K562 (cell line): ENCODE results near the gene ANKRD13D. TPM values are rescaled to one million over a fixed set of nuclear protein-coding genes. Genes with fewer than 3 reads are reported as not detected.

ENCODE experiments used
- CC2D1A ChIP-seq: fragments of 450-650 bp; IDR thresholded peaks from 2 replicates; pipeline ENCODE4 v1.6.1; 2017; ENCODE audit warnings: mild to moderate bottlenecking
- FOXK2 ChIP-seq, 2 experiments: fragments of 450-650 bp; IDR thresholded peaks in 1 of 2; conservative IDR thresholded peaks in 1 of 2; 2 replicates each; pipeline ENCODE4 v1.6.1; 2016; ENCODE audit warnings: low read depth in 2 of 2, mild to moderate bottlenecking in 1 of 2
- GATAD2B ChIP-seq: fragments of 450-650 bp; IDR thresholded peaks from 2 replicates; pipeline ENCODE4 v1.6.1; 2017; ENCODE audit warnings: mild to moderate bottlenecking, borderline replicate concordance
- NCOR1 ChIP-seq: fragments of 450-650 bp; IDR thresholded peaks from 2 replicates; pipeline ENCODE4 v1.6.1; 2016; ENCODE audit warnings: mild to moderate bottlenecking, moderate library complexity
- NR1H2 ChIP-seq: sonication (generic); formaldehyde crosslinking; IDR thresholded peaks from 2 replicates; pipeline ENCODE4 v1.4.0; 2020; ENCODE audit warnings: mild to moderate bottlenecking, missing genetic modification reagents
- PRMT5 ChIP-seq: sonication (generic); formaldehyde crosslinking; IDR thresholded peaks from 2 replicates; pipeline ENCODE4 v1.5.0; 2020; ENCODE audit warnings: missing genetic modification reagents
- RBFOX2 ChIP-seq: fragments of 200-400 bp; formaldehyde crosslinking; IDR thresholded peaks from 2 replicates; pipeline ENCODE4 v1.6.1; 2017; ENCODE audit warnings: low read depth, mild to moderate bottlenecking, low read length, moderate library complexity
- SP1 ChIP-seq: sonication (generic); formaldehyde crosslinking; IDR thresholded peaks from 2 replicates; pipeline ENCODE4 v1.8.1; 2022; ENCODE audit warnings: mild to moderate bottlenecking, missing genetic modification reagents
- STAT5A ChIP-seq: IDR thresholded peaks from 2 replicates; pipeline ENCODE4 v1.6.1; 2012; ENCODE audit warnings: low read length, inconsistent platforms, borderline replicate concordance
- STAT5B ChIP-seq: fragments of 250-450 bp; sonication (Bioruptor Pico); IDR thresholded peaks from 2 replicates; pipeline ENCODE4 v1.8.0; 2021; ENCODE audit warnings: mild to moderate bottlenecking, inconsistent platforms
- TAF1 ChIP-seq: IDR thresholded peaks from 2 replicates; pipeline ENCODE4 v1.6.1; 2011; ENCODE audit warnings: mild to moderate bottlenecking, low read length, moderate library complexity; ENCODE audit not compliant: insufficient read depth, control insufficient read depth, severe bottlenecking; ENCODE audit errors: extremely low read depth
- TFE3 ChIP-seq: fragments of 450-650 bp; formaldehyde crosslinking; IDR thresholded peaks from 2 replicates; pipeline ENCODE4 v1.4.0; 2020; ENCODE audit warnings: mild to moderate bottlenecking, mixed read lengths
- YY1 ChIP-seq, 3 experiments: IDR thresholded peaks; 2 replicates each; pipeline ENCODE4 v1.6.1; 2011; ENCODE audit warnings: low read length in 2 of 3, mild to moderate bottlenecking in 2 of 3, moderate library complexity in 2 of 3, borderline replicate concordance in 1 of 3, control low read depth in 1 of 3, low read depth in 1 of 3; ENCODE audit not compliant: insufficient read depth in 3 of 3, insufficient replicate concordance in 2 of 3, control insufficient read depth in 1 of 3, insufficient read length in 1 of 3; ENCODE audit errors: extremely low read depth in 1 of 3
- polyA plus RNA-seq, 8 experiments: library from polyadenylated mRNA; depleted of rRNA in 4 of 8; stranded (reverse) in 5 of 8; unstranded in 3 of 8; fragments of >200 nt; fragmentation: Nextera tagmentation in 2 of 8; fragmentation: Illumina TruSeq in 1 of 8; extraction: Ambion mirVana in 2 of 8; extraction: Trizol in 1 of 8; gene quantifications; 2 replicates each; pipeline versions ENCODE4 v1.2.1 to v1.2.3, GENCODE V29; 2011 to 2014; ENCODE audit warnings: inconsistent platforms in 1 of 8, missing spikeins in 1 of 8
- total RNA-seq, 7 experiments: library from RNA; depleted of rRNA in 6 of 7; stranded (reverse); fragments of >200 nt in 6 of 7; fragmentation: Illumina TruSeq in 2 of 7; extraction: Trizol in 2 of 7; gene quantifications; 2 replicates each; pipeline versions ENCODE4 v1.2.1 to v1.2.3, GENCODE V29; 2011 to 2021; ENCODE audit warnings: low replicate concordance in 1 of 7
- TF ChIP-seq, protein P1 (sequence below), 3 experiments: fragments of 200-800 bp in 1 of 3; sonication (Bioruptor generic) in 1 of 3; sonication (generic) in 1 of 3; formaldehyde crosslinking in 1 of 3; IDR thresholded peaks; 2 replicates each; pipeline versions ENCODE4 v1.6.1 to v1.8.0; 2016 to 2022; ENCODE audit warnings: mild to moderate bottlenecking in 2 of 3, missing compliant biosample characterization in 2 of 3, missing genetic modification characterization in 2 of 3, missing genetic modification reagents in 1 of 3
- TF ChIP-seq, protein P2 (sequence below): fragments of 250-450 bp; sonication (Bioruptor Pico); IDR thresholded peaks from 2 replicates; pipeline ENCODE4 v1.8.0; 2022; ENCODE audit warnings: inconsistent platforms
- TF ChIP-seq, protein P3 (sequence below): fragments of 250-450 bp; sonication (Bioruptor Pico); IDR thresholded peaks from 2 replicates; pipeline ENCODE4 v1.4.0; 2020
- TF ChIP-seq, protein P4 (sequence below): sonication (generic); formaldehyde crosslinking; IDR thresholded peaks from 2 replicates; pipeline ENCODE4 v1.8.0; 2023; ENCODE audit warnings: mild to moderate bottlenecking, missing genetic modification reagents

The ANKRD13D gene
- total and polyA plus RNA-seq, 9 of the 15 experiments (the other 6 are each of a cell fraction or from before 2014, with no cell fraction given), result 0.94 to 40.9 (median 22.4) TPM

- TF ChIP-seq FOXK2 (conservative IDR thresholded peaks at IDR 0.05 in 1 of 2, IDR thresholded peaks at IDR 0.05 in 1 of 2; ENCODE audit: low read depth in 2 of 2) (no peak), TAF1 (no peak), STAT5A (no peak), NCOR1 (no peak), PRMT5 (CRISPR knock-in tag) (no peak), NR1H2 (CRISPR knock-in tag) (0 out of 2 replicates have a peak, but pooled peaks have one; percentile 46), RBFOX2 (no peak), STAT5B (CRISPR knock-in tag) (no peak), GATAD2B (0 out of 2 replicates have a peak, but pooled peaks have one; percentile 3), YY1 (IDR thresholded peaks at IDR 0.05; ENCODE audit: borderline replicate concordance in 1 of 3, control insufficient read depth in 1 of 3, extremely low read depth in 1 of 3, insufficient read depth in 3 of 3, insufficient read length in 1 of 3, insufficient replicate concordance in 2 of 3, low read depth in 1 of 3, low read length in 2 of 3) (peak in 2 of 3 experiments; percentile 4 to 48), CC2D1A (no peak), TFE3 (CRISPR knock-in tag) (no peak), SP1 (CRISPR knock-in tag) (no peak)
- TF ChIP-seq, protein P1, sequence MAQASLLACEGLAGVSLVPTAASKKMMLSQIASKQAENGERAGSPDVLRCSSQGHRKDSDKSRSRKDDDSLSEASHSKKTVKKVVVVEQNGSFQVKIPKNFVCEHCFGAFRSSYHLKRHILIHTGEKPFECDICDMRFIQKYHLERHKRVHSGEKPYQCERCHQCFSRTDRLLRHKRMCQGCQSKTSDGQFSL (CRISPR knock-in tag; IDR thresholded peaks at IDR 0.05), result peak; percentile 76; the same call in 1 of the 2 replicates
- TF ChIP-seq, protein P1 (tag; IDR thresholded peaks at IDR 0.05), result 0 out of 4 replicates have a peak, but pooled peaks of 1 of the 2 experiments have one; percentile 37
- TF ChIP-seq, protein P2, sequence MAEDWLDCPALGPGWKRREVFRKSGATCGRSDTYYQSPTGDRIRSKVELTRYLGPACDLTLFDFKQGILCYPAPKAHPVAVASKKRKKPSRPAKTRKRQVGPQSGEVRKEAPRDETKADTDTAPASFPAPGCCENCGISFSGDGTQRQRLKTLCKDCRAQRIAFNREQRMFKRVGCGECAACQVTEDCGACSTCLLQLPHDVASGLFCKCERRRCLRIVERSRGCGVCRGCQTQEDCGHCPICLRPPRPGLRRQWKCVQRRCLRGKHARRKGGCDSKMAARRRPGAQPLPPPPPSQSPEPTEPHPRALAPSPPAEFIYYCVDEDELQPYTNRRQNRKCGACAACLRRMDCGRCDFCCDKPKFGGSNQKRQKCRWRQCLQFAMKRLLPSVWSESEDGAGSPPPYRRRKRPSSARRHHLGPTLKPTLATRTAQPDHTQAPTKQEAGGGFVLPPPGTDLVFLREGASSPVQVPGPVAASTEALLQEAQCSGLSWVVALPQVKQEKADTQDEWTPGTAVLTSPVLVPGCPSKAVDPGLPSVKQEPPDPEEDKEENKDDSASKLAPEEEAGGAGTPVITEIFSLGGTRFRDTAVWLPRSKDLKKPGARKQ, result no peak
- TF ChIP-seq, protein P3, sequence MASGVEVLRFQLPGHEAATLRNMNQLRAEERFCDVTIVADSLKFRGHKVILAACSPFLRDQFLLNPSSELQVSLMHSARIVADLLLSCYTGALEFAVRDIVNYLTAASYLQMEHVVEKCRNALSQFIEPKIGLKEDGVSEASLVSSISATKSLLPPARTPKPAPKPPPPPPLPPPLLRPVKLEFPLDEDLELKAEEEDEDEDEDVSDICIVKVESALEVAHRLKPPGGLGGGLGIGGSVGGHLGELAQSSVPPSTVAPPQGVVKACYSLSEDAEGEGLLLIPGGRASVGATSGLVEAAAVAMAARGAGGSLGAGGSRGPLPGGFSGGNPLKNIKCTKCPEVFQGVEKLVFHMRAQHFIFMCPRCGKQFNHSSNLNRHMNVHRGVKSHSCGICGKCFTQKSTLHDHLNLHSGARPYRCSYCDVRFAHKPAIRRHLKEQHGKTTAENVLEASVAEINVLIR (CRISPR knock-in tag), result no peak
- TF ChIP-seq, protein P4, sequence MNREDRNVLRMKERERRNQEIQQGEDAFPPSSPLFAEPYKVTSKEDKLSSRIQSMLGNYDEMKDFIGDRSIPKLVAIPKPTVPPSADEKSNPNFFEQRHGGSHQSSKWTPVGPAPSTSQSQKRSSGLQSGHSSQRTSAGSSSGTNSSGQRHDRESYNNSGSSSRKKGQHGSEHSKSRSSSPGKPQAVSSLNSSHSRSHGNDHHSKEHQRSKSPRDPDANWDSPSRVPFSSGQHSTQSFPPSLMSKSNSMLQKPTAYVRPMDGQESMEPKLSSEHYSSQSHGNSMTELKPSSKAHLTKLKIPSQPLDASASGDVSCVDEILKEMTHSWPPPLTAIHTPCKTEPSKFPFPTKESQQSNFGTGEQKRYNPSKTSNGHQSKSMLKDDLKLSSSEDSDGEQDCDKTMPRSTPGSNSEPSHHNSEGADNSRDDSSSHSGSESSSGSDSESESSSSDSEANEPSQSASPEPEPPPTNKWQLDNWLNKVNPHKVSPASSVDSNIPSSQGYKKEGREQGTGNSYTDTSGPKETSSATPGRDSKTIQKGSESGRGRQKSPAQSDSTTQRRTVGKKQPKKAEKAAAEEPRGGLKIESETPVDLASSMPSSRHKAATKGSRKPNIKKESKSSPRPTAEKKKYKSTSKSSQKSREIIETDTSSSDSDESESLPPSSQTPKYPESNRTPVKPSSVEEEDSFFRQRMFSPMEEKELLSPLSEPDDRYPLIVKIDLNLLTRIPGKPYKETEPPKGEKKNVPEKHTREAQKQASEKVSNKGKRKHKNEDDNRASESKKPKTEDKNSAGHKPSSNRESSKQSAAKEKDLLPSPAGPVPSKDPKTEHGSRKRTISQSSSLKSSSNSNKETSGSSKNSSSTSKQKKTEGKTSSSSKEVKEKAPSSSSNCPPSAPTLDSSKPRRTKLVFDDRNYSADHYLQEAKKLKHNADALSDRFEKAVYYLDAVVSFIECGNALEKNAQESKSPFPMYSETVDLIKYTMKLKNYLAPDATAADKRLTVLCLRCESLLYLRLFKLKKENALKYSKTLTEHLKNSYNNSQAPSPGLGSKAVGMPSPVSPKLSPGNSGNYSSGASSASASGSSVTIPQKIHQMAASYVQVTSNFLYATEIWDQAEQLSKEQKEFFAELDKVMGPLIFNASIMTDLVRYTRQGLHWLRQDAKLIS (CRISPR knock-in tag), result no peak
These were observed at the start of gene ANKRD13D (continued) for GRCh38 chr11:67289226-67289650.
